ENCODE data around the gene RBM20. TPM values are rescaled to one million over a fixed set of nuclear protein-coding genes. Genes with fewer than 3 reads are reported as not detected.

The RBM20 gene
- polyA plus RNA-seq, 3 donors, result not detected

DNA sequence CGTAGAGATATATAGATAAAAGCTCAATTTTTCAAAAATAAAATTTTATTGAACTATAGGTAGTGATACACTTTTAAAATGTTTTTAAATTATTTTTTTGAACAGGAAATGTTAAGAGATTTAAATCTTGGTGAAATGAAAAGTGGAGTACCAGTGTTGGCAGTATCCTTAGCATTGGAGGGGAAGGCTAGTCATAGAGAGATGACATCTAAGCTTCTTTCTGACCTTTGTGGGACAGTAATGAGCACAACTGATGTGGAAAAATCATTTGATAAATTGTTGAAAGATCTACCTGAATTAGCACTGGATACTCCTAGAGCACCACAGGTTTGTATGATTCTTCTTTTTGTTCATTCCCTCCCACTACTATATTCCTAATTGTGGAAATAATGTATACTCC is 243.4 kb downstream of the RBM20 start:
- intact Hi-C loops (cut with micrococcal nuclease), result no loop called here
- no peaks in the 10 kb centered on the region for H3K27me3 Mint-ChIP-seq (ENCODE audit: low read depth in 3 of 3)
- peaks cover 91 to 99% of the 10 kb centered on the region in 2 donors for H3K36me3 ChIP-seq (replicated peaks in 1 of 2; ENCODE audit: control insufficient read depth in 1 of 2, insufficient read depth in 2 of 2, low read length in 2 of 2)
- H4K20me1 ChIP-seq (ENCODE audit: insufficient read depth, low read length), result peaks cover 62% of the 10 kb centered on the region
- peak overlapping the region in 1 of 7 donors; percentile 58 for H3K27ac Mint-ChIP-seq
- H3K4me3 Mint-ChIP-seq, result no peak overlapping the region
- H3K4me3 ChIP-seq (replicated peaks in 1 of 3; ENCODE audit: low read depth in 2 of 3, low read length in 3 of 3), result no peak overlapping the region
- TF ChIP-seq, protein P1, sequence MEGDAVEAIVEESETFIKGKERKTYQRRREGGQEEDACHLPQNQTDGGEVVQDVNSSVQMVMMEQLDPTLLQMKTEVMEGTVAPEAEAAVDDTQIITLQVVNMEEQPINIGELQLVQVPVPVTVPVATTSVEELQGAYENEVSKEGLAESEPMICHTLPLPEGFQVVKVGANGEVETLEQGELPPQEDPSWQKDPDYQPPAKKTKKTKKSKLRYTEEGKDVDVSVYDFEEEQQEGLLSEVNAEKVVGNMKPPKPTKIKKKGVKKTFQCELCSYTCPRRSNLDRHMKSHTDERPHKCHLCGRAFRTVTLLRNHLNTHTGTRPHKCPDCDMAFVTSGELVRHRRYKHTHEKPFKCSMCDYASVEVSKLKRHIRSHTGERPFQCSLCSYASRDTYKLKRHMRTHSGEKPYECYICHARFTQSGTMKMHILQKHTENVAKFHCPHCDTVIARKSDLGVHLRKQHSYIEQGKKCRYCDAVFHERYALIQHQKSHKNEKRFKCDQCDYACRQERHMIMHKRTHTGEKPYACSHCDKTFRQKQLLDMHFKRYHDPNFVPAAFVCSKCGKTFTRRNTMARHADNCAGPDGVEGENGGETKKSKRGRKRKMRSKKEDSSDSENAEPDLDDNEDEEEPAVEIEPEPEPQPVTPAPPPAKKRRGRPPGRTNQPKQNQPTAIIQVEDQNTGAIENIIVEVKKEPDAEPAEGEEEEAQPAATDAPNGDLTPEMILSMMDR (IDR thresholded peaks at IDR 0.05), result no peak
- peaks cover 12% of the 10 kb centered on the region for H3K79me2 ChIP-seq (ENCODE audit: insufficient read depth, low read length)
- H3K9me3 Mint-ChIP-seq, result no peaks in the 10 kb centered on the region
- no peaks in the 10 kb centered on the region for H3K9me3 ChIP-seq (replicated peaks in 1 of 2; ENCODE audit: control insufficient read depth in 1 of 2, insufficient read depth in 1 of 2, low read length in 2 of 2)
- WGBS (ENCODE audit: insufficient coverage), result no CpG with 5 or more reads among the region's 1 CpG
- H3K36me3 Mint-ChIP-seq, result peaks cover 73 to 81% of the 10 kb centered on the region in 2 donors
- H3K4me1 ChIP-seq (ENCODE audit: control insufficient read depth in 1 of 2, insufficient read depth in 2 of 2, low read length in 2 of 2), result no peaks in the 10 kb centered on the region
- no peak overlapping the region for H3K4me2 ChIP-seq (replicated peaks; ENCODE audit: extremely low read depth, low read length, poor library complexity, severe bottlenecking)
- no peak overlapping the region for H3K9ac ChIP-seq (ENCODE audit: insufficient read depth, low read length, poor library complexity, severe bottlenecking)
- H3K27me3 ChIP-seq (ENCODE audit: control insufficient read depth in 2 of 2, insufficient read depth in 2 of 2, low read length in 2 of 2), result no peaks in the 10 kb centered on the region
- DNase-seq, result no peak
- H3K27ac ChIP-seq (ENCODE audit: low read depth in 1 of 2, low read length in 2 of 2), result no peak overlapping the region
- no peaks in the 10 kb centered on the region for H3K4me1 Mint-ChIP-seq
- no peak overlapping the region for H2AFZ ChIP-seq (ENCODE audit: insufficient read depth, low read depth, low read length, poor library complexity, severe bottlenecking)

Small RNA genes lying within 50 kb of the gene (small RNA-seq; reads per million reads assigned to genes)
- gene RF00019 (ENCODE audit: insufficient read length, low read depth) (not detected), gene RN7SKP288 (ENCODE audit: insufficient read length, low read depth) (not detected), gene RNA5SP327 (ENCODE audit: insufficient read length, low read depth) (not detected)

Other genes starting within 250 kb of the RBM20 start
- 10 to 100 TPM in 1 of 3 donors, 1 to 10 TPM in 2; 2.0 to 65.3 (median 3.9) TPM for gene DUSP5, start 146.4 kb upstream of the RBM20 start, polyA plus RNA-seq
- gene SMC3, start 76.6 kb upstream of the RBM20 start, polyA plus RNA-seq, result 10 to 100 TPM in 2 of 3 donors, 1 to 10 TPM in 1; 5.0 to 33.9 (median 21.1) TPM
- 10 to 100 TPM; 39.8 to 53.4 (median 48.6) TPM for gene PDCD4, start 227.6 kb downstream of the RBM20 start, polyA plus RNA-seq

All from CD14-positive monocyte (primary cell).